ENCODE data around the gene DOCK4.

Gene DOCK4

DNA sequence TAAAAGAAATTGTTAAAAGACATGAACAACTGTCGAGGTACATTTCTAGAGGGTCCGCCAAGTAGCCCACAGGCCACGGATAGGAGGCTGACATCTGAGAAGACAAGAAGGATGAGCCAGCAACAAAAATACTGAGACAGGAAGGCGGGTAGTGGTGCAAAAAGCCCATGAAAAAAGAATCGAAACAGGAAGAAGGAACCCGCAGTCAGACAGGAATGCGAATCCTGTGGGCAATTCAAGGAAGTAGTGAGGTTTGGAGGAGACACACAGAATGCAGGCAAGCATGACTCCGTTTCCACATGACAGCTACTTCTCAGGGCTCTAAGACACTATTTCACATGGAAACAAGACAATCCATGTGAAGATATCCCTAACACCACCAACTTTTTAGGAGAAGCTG is 125.2 kb downstream of the DOCK4 start:
- DNase-seq (ENCODE audit: low read depth, low spot score), result no peak

DNA sequence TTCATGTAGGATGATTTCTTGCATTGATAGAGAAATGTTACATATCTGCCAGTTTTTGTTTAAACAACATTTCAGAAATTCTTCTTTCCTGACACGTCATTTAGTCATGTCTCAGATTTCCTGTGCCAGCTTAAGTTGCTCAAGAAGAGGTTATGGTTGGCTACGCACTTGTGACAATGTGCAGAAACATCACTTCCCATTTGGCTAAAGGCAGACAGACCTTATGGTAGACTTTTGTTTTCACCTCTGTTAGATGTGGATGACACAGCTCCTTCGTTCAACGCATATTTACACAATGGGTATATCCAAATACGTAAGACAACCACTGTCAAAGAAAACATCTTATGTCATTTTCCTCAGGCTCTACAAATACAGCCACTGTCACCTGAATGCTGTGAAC is 125.8 kb downstream of the DOCK4 start:
- DNase-seq (ENCODE audit: low read depth, low spot score), result peak; percentile 42

DNA sequence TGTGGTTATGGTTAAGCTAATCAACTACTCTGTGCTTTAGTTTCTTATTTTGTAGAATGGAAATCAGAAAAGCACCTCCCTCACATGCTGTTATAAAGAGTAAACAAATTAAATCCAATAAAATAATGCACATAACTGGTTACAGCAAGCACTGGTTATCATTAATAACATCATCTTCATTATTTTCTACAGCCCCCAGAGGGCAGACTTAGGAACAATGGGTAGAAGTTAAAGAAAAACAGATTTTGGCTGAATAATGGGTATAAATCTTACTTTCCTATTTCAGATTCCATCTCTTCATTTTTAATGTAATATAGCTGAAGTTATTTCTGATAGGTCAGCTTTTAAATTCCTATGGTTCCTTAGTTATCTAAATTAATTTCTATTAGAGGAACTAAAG is 126.5 kb downstream of the DOCK4 start:
- DNase-seq (ENCODE audit: low read depth, low spot score), result no peak

DNA sequence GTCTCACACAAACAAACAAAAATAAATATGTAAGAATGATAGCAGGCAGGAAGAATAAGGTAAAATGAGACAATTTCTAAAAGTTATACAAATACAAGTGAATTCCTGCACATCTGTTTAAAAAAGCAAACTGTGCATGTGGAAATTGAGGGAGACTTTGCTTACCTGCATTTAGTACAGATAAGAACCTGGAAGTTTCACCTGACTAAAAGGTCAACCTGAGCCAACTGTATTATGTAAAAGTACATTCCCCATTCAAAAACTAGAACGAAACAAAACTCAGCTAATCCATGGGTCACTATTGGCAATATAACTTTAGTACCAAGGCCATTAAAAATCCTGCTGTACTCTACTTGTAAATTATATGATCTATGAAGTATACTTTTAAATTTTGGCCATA is 127.1 kb downstream of the DOCK4 start:
- DNase-seq (ENCODE audit: low read depth, low spot score), result no peak

GRCh38 chr7:112076324-112076723 is 129.9 kb downstream of the DOCK4 start:
- no peak for DNase-seq (ENCODE audit: low read depth, low spot score)

- no peak for DNase-seq (ENCODE audit: low read depth, low spot score)
Measured at GRCh38 chr7:112074464-112074863, 131.7 kb downstream of the DOCK4 start.

DNA sequence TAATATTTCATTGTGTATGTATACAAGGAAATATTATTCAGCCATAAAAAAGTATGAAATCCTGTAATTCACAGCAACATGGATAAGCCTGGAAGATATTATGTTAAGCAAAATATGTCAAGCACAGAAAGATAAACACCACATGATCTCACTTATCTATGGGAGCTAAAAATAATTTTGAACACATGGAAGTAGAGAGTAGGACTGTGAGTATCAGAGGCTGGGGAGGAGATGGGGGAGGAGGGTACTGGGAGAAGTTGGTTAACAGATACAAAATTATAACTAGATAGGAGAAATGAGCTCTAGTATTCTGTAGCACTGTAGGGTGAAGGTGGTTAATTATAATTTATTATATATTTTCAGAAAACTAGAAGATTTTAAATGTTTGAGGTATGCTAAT is 132.7 kb downstream of the DOCK4 start:
- no peak for DNase-seq (ENCODE audit: low read depth, low spot score)

DNA sequence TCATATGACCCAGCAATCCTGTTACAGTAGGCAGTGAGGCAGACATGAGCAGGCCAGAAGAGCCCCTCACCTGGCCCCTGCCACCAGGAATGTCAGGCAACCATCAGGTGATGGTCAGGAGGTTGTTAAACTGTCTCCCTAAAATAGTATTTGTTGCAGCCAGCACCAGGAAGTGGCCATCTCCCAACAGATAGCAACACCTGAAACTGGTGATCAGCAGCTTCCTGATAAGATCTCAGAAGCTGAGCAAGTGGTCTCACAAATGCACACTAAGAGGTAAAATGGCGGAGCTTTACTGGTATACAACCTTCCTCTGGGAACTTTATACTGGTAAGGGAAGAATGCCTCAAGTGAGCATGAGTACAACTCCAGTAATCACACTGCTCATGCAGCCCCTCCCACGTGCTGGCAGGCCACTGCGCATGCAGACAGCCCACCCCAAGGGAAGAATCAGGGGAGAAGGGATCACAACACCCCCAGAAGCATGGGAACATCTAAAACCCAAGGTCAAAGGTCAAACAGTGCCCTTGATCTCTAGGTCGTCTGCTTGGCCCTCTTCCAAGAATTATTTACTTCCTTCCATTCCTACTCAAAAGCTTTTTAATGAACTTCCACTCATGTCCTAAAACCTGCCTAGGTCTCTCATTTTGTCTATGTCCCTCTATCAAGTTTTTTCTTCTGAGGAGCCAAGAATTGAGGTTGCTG is 133.5 kb downstream of the DOCK4 start:
- DNase-seq (ENCODE audit: low read depth, low spot score), result no peak

DNA sequence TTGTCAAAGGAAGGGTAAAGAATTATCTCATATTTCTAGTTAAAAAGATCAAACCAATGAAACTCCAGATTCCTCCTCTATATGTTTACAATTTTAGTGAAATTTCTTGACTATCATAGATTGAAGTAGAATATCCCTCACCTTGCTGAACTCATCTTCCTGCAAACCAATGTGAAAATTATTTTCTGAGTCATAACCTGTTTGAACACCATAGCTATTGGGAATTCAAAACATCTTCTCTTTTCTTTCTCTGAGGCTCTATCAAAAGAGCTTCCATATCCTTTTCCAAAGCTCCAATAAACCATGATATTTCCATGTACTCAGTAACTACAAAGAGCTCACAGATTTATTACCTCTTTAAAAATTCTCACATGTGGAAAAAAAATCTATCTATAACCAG is 134.3 kb downstream of the DOCK4 start:
- no peak for DNase-seq (ENCODE audit: low read depth, low spot score)

DNA sequence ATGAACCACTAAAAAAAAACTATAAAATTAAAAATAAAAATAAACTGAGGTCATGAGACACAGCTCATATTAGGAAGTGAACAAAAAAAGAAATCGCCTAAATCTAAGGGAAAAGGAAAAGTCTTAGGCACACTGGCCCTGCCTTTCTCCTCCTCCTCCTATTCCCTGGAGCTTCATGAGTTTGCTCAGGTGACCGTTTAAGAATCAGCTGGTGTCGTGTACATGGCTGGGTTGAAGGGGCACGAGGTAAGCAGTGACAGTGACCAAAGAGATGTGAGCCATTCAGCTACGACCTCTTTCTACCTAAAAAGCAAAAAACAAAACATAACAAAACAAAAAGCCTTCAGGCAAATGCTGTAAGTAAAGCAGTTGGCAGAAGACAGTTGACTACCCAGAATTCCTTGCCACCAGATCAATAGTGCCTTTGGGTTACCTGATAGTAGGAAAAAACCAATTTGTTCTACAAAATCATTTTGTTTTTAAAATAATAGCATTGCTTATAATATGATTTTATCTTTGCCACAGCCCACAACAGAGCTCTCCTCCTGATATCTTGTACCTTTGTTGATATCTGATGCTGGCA is 135.4 kb downstream of the DOCK4 start:
- DNase-seq (ENCODE audit: low read depth, low spot score), result no peak

- no peak for DNase-seq (ENCODE audit: low read depth, low spot score)
Measured at GRCh38 chr7:112069879-112070321, 136.3 kb downstream of the DOCK4 start.

DNA sequence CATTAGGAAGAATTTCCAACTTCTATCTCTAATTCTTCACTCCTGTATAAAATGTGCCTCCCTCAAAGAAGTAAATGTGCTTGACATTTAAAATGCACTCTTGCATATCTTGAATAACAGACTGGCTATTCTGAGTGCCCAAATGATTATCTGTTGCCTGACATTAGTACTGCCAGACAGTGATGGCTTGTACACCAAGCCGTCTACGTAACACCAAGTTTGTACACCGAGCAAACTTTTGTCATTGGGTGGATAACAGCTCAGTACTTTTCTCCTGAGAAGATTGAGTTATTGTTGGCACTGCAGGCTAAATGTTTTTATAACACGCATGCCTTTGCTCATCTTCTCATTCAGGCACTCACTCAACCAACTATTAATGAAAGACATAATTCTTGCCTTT is 137.2 kb downstream of the DOCK4 start:
- DNase-seq (ENCODE audit: low read depth, low spot score), result no peak

- DNase-seq (ENCODE audit: low read depth, low spot score), result no peak
Measured at GRCh38 chr7:112067632-112068540, 138.3 kb downstream of the DOCK4 start.

DNA sequence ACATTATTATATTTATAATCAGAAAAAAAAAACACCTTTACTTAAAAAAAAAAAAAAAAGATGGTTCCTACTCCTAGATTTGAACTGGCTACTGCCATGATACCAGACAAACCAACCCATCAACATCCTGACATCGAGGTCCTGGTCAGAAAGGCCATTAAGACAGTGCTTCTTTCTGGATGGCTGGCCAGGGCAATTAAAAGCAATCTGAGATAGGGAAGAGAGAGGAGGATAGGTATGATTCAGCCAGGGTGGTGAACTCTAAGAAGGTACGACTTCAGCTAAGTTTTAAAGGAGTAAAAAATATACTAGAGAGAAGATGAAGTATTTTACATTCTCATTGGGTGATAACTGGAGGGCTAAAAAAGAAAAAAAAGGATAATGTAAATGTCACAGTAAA is 139.0 kb downstream of the DOCK4 start:
- DNase-seq (ENCODE audit: low read depth, low spot score), result no peak

GRCh38 chr7:112065758-112066157 is 140.4 kb downstream of the DOCK4 start:
- DNase-seq (ENCODE audit: low read depth, low spot score), result no peak

- DNase-seq (ENCODE audit: low read depth, low spot score), result no peak
Measured at GRCh38 chr7:112064627-112065385, 141.4 kb downstream of the DOCK4 start.

GRCh38 chr7:112063974-112064373 is 142.2 kb downstream of the DOCK4 start:
- no peak for DNase-seq (ENCODE audit: low read depth, low spot score)

- no peak for DNase-seq (ENCODE audit: low read depth, low spot score)
Measured at GRCh38 chr7:112061051-112061450, 145.1 kb downstream of the DOCK4 start.

- no peak for DNase-seq (ENCODE audit: low read depth, low spot score)
Measured at GRCh38 chr7:112060625-112061024, 145.6 kb downstream of the DOCK4 start.

- no peak for DNase-seq (ENCODE audit: low read depth, low spot score)
Measured at GRCh38 chr7:112059675-112060074, 146.5 kb downstream of the DOCK4 start.

DNA sequence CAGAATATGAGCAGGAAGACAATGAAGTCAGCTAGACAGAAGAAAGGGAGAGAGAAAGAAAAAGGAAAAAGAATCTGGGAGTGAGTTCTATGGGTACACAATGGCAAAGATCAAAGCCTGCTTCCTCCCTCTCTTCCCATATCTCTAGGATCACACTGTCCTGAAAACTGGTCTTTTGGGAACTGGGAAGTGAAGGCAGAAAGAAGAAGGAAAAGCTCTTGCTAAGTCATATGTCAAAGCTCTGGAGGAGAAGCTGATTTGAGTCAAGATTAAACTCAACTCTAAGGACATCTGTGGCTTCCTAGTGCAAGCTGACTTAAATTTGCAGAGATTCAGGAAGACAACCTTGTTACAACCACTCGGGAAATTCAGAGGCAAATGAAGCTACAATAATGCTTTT is 147.5 kb downstream of the DOCK4 start:
- DNase-seq (ENCODE audit: low read depth, low spot score), result no peak

- DNase-seq (ENCODE audit: low read depth, low spot score), result no peak
Measured at GRCh38 chr7:112056409-112056808, 149.8 kb downstream of the DOCK4 start.
